Naive thymus-derived CD8-positive, alpha-beta T cell (primary cell): Measurements from ENCODE around the gene PRR22. TPM values are rescaled to one million over a fixed set of nuclear protein-coding genes. Genes with fewer than 3 reads are reported as not detected.

Source experiments
- ATAC-seq, 2 donors: fragments of 150-1000 bp; cut with Tn5 transposase in 1 of 2; sonication (Bioruptor Pico), chemical (Tn5 transposase) in 1 of 2; 1 replicate in 1 of 2; 2 replicates in 1 of 2; pipeline ENCODE4 v1.10.0; 2021; ENCODE audit warnings: mild to moderate bottlenecking in 2 of 2, moderate library complexity in 2 of 2
- POLR2A ChIA-PET: fragments of 350-600 bp; sonication (Branson Sonifier 250); formaldehyde crosslinking; loops from one replicate; lab custom pipeline; 2021; ENCODE audit warnings: antibody characterized with exemption; lab: Charles Lee
- DNase-seq, 10 donors: peaks; one replicate each; pipeline versions ENCODE4 v3.0.0 to v3.0.0-alpha.2; 2020 to 2022
- H3K27ac Mint-ChIP-seq, 10 donors: one replicate each; pipeline ENCODE4 v1.8.0; 2020 to 2022; ENCODE audit warnings: mild to moderate bottlenecking in 10 of 10, mixed read lengths in 10 of 10, moderate library complexity in 4 of 10, inconsistent platforms in 1 of 10
- H3K27me3 Mint-ChIP-seq, 5 donors: one replicate each; pipeline ENCODE4 v1.8.0; 2021 to 2022; ENCODE audit warnings: mixed read lengths in 5 of 5
- H3K36me3 Mint-ChIP-seq, 3 donors: one replicate each; pipeline ENCODE4 v1.8.0; 2020 to 2022; ENCODE audit warnings: mixed read lengths in 3 of 3, mild to moderate bottlenecking in 2 of 3, inconsistent platforms in 1 of 3
- H3K4me1 Mint-ChIP-seq, 4 donors: one replicate each; pipeline ENCODE4 v1.8.0; 2021 to 2022; ENCODE audit warnings: mixed read lengths in 4 of 4
- H3K4me3 Mint-ChIP-seq, 10 donors: one replicate each; pipeline ENCODE4 v1.8.0; 2020 to 2022; ENCODE audit warnings: mild to moderate bottlenecking in 10 of 10, mixed read lengths in 10 of 10, moderate library complexity in 6 of 10, inconsistent platforms in 1 of 10
- H3K9me3 Mint-ChIP-seq, 9 donors: one replicate each; pipeline ENCODE4 v1.8.0; 2020 to 2022; ENCODE audit warnings: mixed read lengths in 9 of 9, mild to moderate bottlenecking in 3 of 9, inconsistent platforms in 1 of 9, moderate library complexity in 1 of 9
- polyA plus RNA-seq, 3 donors: library from polyadenylated mRNA; unstranded; fragments of 300-500 nt; fragmentation: Illumina TruSeq; gene quantifications; one replicate each; pipeline ENCODE4 v1.2.3, GENCODE V29; 2021
- total RNA-seq, 8 experiments: library from RNA in 2 of 8; stranded (reverse) in 2 of 8; gene quantifications; one replicate each; pipeline ENCODE4 v1.2.3 and lab custom pipeline; 2021 to 2026

The PRR22 gene
- total and polyA plus RNA-seq, 5 experiments from 2014 or later: 8.9 to 10.0 TPM; not detected in 3

- H3K4me3 Mint-ChIP-seq: peak overlapping the region in 1 of 10 donors; percentile 45
- H3K36me3 Mint-ChIP-seq: no peaks in the 10 kb centered on the region
- no peaks in the 10 kb centered on the region for H3K9me3 Mint-ChIP-seq
- H3K27me3 Mint-ChIP-seq: peaks cover 0 to 1% (median 0%) of the 10 kb centered on the region in 5 donors
- ATAC-seq (no peak), DNase-seq (no peak)
- POLR2A ChIA-PET: interaction anchor here (0.6 to 2.8 kb wide), 2 partner anchors 20 to 847 kb away, joined by 6 to 10 read pairs; no protein-coding TSS in a partner anchor
- H3K4me1 Mint-ChIP-seq: peaks cover 8 to 14% (median 13%) of the 10 kb centered on the region in 4 donors
- peak overlapping the region in 1 of 10 donors; percentile 38 for H3K27ac Mint-ChIP-seq
Observed at GRCh38 chr19:5808120-5808816, 23.7 kb upstream of the PRR22 start.

DNA sequence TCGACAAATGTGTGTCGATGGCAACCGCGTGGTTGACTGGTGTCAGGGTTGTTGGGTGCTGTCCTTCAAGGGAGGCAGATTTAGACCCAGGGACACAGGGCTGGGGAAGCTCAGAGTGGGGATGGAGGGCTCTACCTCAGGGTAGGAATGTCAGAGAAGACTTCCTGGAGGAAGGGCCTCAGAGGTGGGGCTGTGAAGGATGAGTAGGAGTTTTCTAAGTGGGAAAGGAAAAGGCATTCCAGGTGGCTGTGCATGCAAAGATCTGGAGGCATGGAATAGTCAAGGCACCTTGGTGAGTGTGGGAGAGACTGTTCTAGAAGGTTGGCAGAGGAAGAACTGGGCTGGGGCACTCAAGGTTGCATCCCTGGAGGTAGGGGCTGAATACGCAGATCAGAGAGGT lies 22.4 kb upstream of the PRR22 start:
- POLR2A ChIA-PET: interaction anchor here (1.0 kb wide), 1 partner anchor 21 kb away, joined by 5 read pairs; no protein-coding TSS in a partner anchor
- Mint-ChIP-seq H3K27ac (peak overlapping the region in 6 of 10 donors; percentile 10 to 75 (median 40)), H3K36me3 (no peaks in the 10 kb centered on the region), H3K4me1 (peaks cover 10 to 24% (median 21%) of the 10 kb centered on the region in 4 donors), H3K9me3 (no peaks in the 10 kb centered on the region), H3K4me3 (peak overlapping the region in 4 of 10 donors; percentile 2 to 31 (median 4)), H3K27me3 (peaks cover 0 to 4% (median under 1%) of the 10 kb centered on the region in 5 donors)
- ATAC-seq (no peak), DNase-seq (no peak)

GRCh38 chr19:5806133-5806489 lies 21.6 kb upstream of the PRR22 start:
- no peak for ATAC-seq
- POLR2A ChIA-PET: interaction anchor here (1.0 kb wide), 1 partner anchor 22 kb away, joined by 5 read pairs; no protein-coding TSS in a partner anchor
- Mint-ChIP-seq H3K4me3 (peak overlapping the region in 4 of 10 donors; percentile 14 to 59 (median 30)), H3K36me3 (no peaks in the 10 kb centered on the region), H3K9me3 (no peaks in the 10 kb centered on the region), H3K4me1 (peaks cover 11 to 27% (median 24%) of the 10 kb centered on the region in 4 donors), H3K27ac (peak overlapping the region in 3 of 10 donors; percentile 13 to 63 (median 38)), H3K27me3 (peaks cover 0 to 6% (median 2%) of the 10 kb centered on the region in 5 donors)
- DNase-seq: no peak

DNA sequence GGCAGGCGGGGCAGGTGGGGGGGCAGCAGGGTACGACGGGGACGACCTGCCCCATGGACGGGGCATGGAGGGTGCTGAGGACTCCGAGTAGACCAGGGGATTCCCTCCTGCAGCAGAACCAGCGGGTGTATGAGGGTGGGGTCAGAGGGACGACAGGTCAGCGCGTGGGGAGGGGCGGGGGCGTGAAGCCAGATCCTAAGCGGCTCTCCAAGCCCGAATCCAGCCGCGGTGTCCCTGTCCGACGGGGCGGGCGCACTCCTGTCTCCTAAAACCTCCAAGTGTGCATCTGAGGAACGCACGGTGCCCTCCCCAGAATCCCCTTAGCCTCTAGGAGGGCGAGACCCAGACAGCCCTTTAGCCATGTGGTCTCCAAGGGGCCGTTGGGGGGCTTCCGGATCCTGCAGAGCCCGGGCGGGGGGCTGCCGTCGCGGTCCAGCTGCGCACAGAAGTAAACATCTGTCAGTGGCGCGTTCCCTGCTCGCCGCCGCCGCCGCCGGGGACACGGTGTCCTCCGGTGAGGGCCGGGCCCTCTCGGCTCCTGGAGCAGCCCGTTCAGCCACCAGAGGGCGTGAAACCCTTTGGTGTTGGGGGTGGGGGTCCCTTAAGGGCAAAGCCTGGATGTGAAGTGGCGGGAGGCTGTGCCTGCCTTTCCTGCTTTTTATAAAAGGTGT lies 21.1 kb upstream of the PRR22 start:
- H3K4me3 Mint-ChIP-seq: peak overlapping the region; percentile 30 to 82 (median 51)
- peak overlapping the region in 5 of 10 donors; percentile 38 to 65 (median 60) for H3K27ac Mint-ChIP-seq
- DNase-seq: peak; percentile 41 to 84 (median 63)
- H3K36me3 Mint-ChIP-seq: no peaks in the 10 kb centered on the region
- H3K27me3 Mint-ChIP-seq: peaks cover 1 to 11% (median 4%) of the 10 kb centered on the region in 5 donors
- POLR2A ChIA-PET: interaction anchor here (1.0 kb wide), 1 partner anchor 22 kb away, joined by 5 read pairs; no protein-coding TSS in a partner anchor
- peak; percentile 21 to 37 for ATAC-seq
- peaks cover 11 to 27% (median 24%) of the 10 kb centered on the region in 4 donors for H3K4me1 Mint-ChIP-seq
- no peaks in the 10 kb centered on the region for H3K9me3 Mint-ChIP-seq

DNA sequence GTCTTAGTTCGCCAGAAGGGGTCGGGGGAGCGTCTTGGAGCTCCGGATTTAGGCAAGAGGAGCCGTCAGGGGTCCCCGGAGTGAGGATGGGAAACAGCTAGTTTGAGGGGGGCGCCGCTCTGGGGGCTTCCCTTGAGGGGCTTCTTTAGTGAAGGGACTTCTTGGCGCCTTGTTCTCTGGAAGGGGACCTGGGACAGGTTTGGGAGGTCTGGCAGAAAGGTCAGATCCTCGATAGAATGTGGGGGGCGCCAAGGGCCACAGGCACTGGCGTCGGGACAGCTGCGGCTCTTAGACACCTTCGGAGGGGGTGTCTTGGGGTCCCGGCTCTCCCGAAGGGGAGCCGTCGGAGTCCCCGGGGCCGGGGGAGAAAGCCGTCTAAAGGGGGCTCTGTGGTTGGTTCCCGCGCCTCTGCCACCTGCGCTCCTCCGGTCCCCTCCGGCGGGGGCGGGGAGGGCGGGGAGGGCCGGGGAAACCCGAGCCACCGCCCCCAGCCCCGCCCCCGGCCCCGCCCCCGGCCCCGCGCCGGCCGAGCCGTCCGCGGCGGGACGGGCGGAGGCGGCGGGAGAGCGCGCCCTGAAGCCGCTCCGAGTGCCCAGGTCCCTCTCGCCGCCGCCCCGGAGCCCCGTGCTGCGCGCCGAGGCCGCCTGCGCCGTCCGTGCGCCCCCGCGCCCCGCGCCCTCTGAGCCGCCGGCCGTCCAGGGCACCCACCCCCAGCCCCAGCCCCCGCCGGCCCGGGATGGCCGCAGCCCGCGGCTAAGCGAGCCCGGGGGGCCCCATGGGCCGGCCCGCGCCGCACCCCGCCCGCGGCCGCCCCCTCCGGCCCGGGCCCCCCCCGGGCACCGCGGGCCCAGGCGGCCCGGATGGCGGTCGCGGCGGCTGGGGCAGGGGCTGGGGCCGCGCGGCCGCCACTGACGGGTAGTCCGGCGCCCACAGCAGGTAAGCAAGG lies 20.2 kb upstream of the PRR22 start, which contains the start of gene NRTN:
TSS of gene NRTN (plus strand) at position 552 of the 946 bp plus-strand sequence. CDS start 19,099 bp downstream, outside the sequence.
- peak within 1 kb of the TSS; percentile 70 to 86 (median 79) for H3K4me3 Mint-ChIP-seq
- H3K4me1 Mint-ChIP-seq: peaks cover 11 to 27% (median 24%) of the 10 kb centered on the region in 4 donors
- ATAC-seq (peak; percentile 15 to 16), DNase-seq (peak in 4 of 10 donors; percentile 36 to 64 (median 54))
- H3K27ac Mint-ChIP-seq: peak within 1 kb of the TSS in 8 of 10 donors; percentile 55 to 91 (median 80)
- no peaks in the 10 kb centered on the region for H3K36me3 Mint-ChIP-seq
- H3K27me3 Mint-ChIP-seq: peaks cover 2 to 11% (median 9%) of the 10 kb centered on the region in 5 donors
- no peaks in the 10 kb centered on the region for H3K9me3 Mint-ChIP-seq
- POLR2A ChIA-PET: interaction anchor here (0.6 to 1.8 kb wide), 10 partner anchors 14 to 1086 kb away, joined by 4 to 23 read pairs (median 6); partner anchors contain the start of genes DUS3L, NDUFA11, RANBP3 and VMAC

DNA sequence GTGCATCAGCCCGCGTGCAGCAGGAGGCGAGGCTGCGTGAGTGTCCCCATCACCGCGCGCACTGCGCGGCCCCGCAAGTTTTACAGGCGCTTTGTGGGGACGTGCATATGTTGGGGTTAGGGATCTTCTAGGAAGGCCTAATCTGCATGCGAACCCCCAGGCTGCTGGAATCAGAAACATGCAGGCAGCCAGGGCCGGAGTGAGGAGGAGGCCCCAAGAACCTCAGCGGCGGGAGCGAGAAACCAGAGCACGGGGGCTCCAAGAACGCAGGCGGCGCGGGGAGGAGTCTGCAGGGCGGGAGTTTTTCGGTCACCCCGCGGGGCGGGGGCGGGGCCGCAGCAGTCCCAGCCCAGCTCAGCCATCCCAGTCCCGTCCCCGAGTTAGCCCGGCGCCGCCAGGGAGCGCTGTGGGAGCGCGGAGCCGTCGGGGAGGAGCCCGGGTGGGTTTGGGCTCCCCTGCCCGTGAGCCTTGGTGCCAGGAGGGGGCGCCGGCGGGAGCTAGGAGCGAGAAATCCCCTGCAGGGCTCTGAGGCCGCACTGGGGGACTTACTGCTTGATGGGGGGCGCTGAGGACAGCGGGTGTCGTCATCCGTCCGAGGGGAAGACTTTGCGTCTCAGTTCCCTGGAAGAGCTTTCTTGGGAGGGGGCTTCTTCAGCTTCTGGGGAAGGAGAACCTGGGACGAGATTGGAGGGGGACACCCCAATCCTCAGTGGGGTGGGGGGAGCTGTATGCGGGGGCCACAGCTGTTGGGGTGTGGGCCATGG lies 19.4 kb upstream of the PRR22 start:
- H3K4me3 Mint-ChIP-seq: peak overlapping the region; percentile 70 to 86 (median 79)

DNA sequence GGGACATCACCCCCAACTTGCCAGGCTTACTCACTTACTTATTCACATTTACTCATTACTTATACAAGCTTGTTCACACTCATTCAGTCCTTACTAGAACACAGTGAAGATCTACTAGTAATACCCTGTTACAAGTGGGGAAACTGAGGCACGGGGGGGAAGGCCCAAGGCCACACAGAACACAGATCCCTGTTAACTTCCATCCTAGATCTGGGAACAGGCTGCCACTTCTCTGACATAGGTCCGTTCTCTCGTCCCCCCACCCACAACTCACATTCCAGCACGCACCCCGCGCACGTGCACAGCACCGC lies 18.9 kb upstream of the PRR22 start:
- DNase-seq (no peak), ATAC-seq (no peak)
- Mint-ChIP-seq H3K27me3 (peaks cover 7 to 24% (median 17%) of the 10 kb centered on the region in 5 donors), H3K4me1 (peaks cover 16 to 27% (median 25%) of the 10 kb centered on the region in 4 donors), H3K4me3 (peak overlapping the region; percentile 62 to 86 (median 76)), H3K27ac (peak overlapping the region in 3 of 10 donors; percentile 33 to 65 (median 37)), H3K36me3 (no peaks in the 10 kb centered on the region), H3K9me3 (no peaks in the 10 kb centered on the region)
- POLR2A ChIA-PET: interaction anchor here (0.6 to 1.8 kb wide), 9 partner anchors 12 to 678 kb away, joined by 3 to 23 read pairs (median 5); partner anchors contain the start of genes DENND1C, DUS3L, NDUFA11 and RANBP3

More for the DNA sequence above, 19.4 kb upstream of the PRR22 start:
- H3K9me3 Mint-ChIP-seq: no peaks in the 10 kb centered on the region
- peak; percentile 85 to 98 (median 93) for DNase-seq
- peak; percentile 94 to 96 for ATAC-seq
- H3K36me3 Mint-ChIP-seq: no peaks in the 10 kb centered on the region
- peaks cover 6 to 18% (median 14%) of the 10 kb centered on the region in 5 donors for H3K27me3 Mint-ChIP-seq
- peaks cover 14 to 27% (median 25%) of the 10 kb centered on the region in 4 donors for H3K4me1 Mint-ChIP-seq
- H3K27ac Mint-ChIP-seq: peak overlapping the region in 8 of 10 donors; percentile 55 to 91 (median 80)
- POLR2A ChIA-PET: interaction anchor here (0.6 to 1.8 kb wide), 12 partner anchors 13 to 1086 kb away, joined by 3 to 23 read pairs (median 4); partner anchors contain the start of genes DENND1C, DUS3L, NDUFA11 and RANBP3

GRCh38 chr19:5801796-5802619 lies 17.5 kb upstream of the PRR22 start:
- Mint-ChIP-seq H3K27me3 (peaks cover 7 to 32% (median 18%) of the 10 kb centered on the region in 5 donors), H3K4me1 (peaks cover 16 to 27% (median 25%) of the 10 kb centered on the region in 4 donors), H3K4me3 (peak overlapping the region in 8 of 10 donors; percentile 55 to 83 (median 62)), H3K36me3 (no peaks in the 10 kb centered on the region), H3K27ac (peak overlapping the region in 2 of 10 donors; percentile 41 to 73), H3K9me3 (no peaks in the 10 kb centered on the region)
- peak in 1 of 10 donors; percentile 32 for DNase-seq
- ATAC-seq: no peak
- POLR2A ChIA-PET: no interaction called here

DNA sequence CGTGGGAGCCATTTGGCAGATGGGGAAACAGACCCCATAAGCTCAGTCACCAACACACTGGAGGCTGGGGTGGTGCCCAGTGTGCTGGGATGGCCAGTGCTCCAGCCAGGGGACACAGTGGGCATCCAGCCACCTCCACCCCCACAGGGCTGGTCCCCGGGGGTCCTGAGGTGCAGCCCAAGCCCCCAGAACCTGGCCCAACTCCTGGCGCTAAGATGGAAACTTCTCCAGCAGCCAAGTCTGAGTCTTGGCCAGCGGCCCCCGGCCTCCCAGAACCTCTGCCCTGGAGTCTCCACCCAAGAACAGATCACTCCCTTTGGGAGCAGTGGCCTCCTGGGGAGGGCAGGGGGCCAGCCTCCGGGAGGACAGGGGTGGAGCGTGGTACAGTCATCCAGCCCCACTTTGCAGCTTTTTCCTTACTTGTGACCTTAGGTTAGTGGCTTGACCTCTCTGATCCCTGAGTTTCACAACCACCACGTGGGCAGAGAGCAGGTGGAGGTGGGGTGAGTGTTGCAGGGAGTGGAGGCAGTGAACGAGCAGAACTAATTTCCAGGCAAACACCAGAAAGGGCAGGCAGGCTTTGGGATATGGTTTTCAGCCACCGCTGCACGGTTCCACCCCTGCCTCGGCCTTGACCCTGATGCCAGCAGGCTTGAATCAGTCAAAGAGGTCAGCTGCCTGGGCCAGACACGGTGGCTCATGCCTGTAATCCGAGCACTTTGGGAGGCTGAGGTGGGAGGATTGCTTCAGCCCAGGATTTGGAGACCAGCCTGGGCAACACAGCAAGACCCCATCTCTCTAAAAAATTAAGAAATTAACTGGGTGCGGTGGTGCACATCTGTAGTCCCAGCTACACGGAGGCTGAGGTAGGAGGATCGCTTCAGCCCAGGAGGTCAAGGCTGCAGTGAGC lies 16.1 kb upstream of the PRR22 start:
- Mint-ChIP-seq H3K4me1 (peaks cover 14 to 27% (median 25%) of the 10 kb centered on the region in 4 donors), H3K4me3 (peak overlapping the region in 1 of 10 donors; percentile 26), H3K36me3 (no peaks in the 10 kb centered on the region), H3K9me3 (no peaks in the 10 kb centered on the region), H3K27ac (peak overlapping the region in 2 of 10 donors; percentile 11 to 18), H3K27me3 (peaks cover 7 to 32% (median 21%) of the 10 kb centered on the region in 5 donors)
- DNase-seq (no peak), ATAC-seq (no peak)
- POLR2A ChIA-PET: no interaction called here
